GM21619 (cell line): ENCODE results near the gene SERPINA12.
"Not testable (repeated sequence)": the region's sequence is repeated elsewhere in the genome, so short reads cannot be mapped to it uniquely, and the experiment has no call there.

Source experiments
- ATAC-seq: cut with Tn5 transposase; IDR thresholded peaks from one replicate; pipeline ENCODE4 v1.9.1; 2021; ENCODE audit not compliant: unreplicated experiment

SERPINA12 gene

GRCh38 chr14:94494085-94494484 is 15.2 kb downstream of the SERPINA12 start:
- no peak for ATAC-seq

- no peak for ATAC-seq
Observed at GRCh38 chr14:94491511-94491910, 17.8 kb downstream of the SERPINA12 start.

- no peak for ATAC-seq
Observed at GRCh38 chr14:94489336-94489735, 19.9 kb downstream of the SERPINA12 start.

GRCh38 chr14:94486883-94487282 is 22.4 kb downstream of the SERPINA12 start:
- no peak for ATAC-seq

DNA sequence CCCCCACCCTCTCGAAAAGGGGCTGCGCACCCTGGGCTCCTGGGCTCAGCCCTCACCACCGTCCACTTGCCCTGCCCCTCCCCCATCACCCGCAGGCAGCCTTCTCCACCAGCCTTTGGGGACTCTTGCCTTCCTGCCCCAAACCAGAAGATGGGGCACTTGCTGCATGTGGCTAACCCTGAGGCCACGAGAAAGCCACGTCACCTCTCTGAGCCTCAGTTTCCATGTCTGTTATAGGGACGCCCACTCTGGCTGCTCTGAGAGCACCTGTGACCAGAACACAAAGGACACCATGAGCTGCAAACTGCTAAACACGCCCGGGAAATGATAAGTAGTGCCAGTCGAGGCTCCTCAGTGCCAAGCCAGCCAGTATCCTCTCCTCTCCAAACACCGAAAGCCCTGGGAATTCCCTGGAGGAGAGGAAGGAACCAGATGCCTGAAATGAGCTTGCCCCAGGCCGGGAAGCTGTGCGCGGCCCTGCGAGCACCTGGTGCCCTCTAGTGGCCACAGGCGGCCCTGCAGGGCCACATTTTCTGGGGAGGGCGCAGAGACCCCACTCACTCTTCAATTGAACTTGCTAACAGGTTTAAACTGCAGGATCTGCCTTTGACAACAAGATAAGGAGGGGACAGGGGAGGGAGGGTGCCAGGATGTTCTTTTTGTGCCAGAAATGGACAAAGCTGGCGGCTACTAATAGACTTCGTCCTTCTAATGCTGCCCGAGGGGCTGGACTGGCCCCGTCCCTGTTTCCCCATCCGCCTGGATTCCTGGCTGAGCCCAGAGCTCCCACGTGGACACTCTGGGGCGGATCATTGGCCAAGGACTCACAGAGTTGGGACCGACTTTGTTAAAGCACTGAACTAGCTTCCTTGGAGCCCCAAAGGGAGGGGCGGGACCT is 23.1 kb downstream of the SERPINA12 start:
- peak; percentile 49 for ATAC-seq

GRCh38 chr14:94484481-94484880 is 24.8 kb downstream of the SERPINA12 start:
- ATAC-seq = no peak

- no peak for ATAC-seq
Observed at GRCh38 chr14:94483729-94484275, 25.5 kb downstream of the SERPINA12 start.

GRCh38 chr14:94483071-94483451 is 26.2 kb downstream of the SERPINA12 start:
- peak; percentile 54 for ATAC-seq

GRCh38 chr14:94482132-94483070 is 26.9 kb downstream of the SERPINA12 start:
- ATAC-seq = not testable (repeated sequence)

GRCh38 chr14:94481468-94482131 is 27.7 kb downstream of the SERPINA12 start:
- ATAC-seq = no peak

- ATAC-seq = no peak
Observed at GRCh38 chr14:94480809-94481208, 28.5 kb downstream of the SERPINA12 start.

DNA sequence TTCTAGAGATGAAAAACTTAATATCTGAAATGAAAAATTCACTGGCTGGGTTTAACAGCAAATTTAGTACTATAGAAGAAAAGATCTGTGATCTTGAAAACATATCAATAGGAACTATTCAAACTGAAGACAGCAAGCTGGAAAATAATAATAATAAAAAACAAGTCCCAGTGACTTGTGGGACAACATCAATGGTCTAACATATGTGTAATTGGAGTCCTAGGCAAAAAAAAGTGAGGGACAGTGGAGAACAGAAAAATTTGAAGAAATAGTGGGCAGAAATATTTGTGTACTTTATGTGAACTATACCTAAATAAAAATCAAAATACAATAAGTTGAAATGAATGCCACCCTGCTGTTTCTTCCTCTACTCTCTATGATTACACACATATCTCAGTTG is 30.8 kb downstream of the SERPINA12 start:
- ATAC-seq = no peak

- ATAC-seq = no peak
Observed at GRCh38 chr14:94476023-94476422, 33.2 kb downstream of the SERPINA12 start, which contains the start of gene SERPINA9. SERPINA9 (minus strand) TSS chr14:94476197; CDS start chr14:94469840, 6,357 bp downstream.

DNA sequence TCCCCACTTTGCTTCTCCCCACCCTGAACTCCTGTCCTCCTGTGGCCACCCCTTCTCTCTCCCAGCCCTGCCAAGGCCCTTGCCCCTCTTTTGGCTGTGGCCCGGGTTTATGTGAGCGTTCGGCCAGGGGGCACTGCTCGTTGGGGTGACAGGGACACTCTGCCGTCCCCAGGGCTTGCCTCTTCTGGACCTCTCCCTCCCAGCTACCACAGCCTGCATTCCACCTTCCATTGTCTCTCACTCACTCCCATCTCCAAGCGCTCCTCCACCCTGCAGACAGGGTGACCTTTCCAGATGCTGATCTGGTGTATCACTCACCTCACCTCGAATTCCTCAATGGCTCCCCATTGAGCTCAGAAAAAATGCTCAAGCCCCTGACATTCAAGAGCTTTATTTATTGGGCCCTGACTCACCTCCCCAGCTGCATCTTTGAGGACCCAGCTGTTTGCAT is 34.7 kb downstream of the SERPINA12 start:
- no peak for ATAC-seq

GRCh38 chr14:94473666-94474410 is 35.4 kb downstream of the SERPINA12 start:
- no peak for ATAC-seq

DNA sequence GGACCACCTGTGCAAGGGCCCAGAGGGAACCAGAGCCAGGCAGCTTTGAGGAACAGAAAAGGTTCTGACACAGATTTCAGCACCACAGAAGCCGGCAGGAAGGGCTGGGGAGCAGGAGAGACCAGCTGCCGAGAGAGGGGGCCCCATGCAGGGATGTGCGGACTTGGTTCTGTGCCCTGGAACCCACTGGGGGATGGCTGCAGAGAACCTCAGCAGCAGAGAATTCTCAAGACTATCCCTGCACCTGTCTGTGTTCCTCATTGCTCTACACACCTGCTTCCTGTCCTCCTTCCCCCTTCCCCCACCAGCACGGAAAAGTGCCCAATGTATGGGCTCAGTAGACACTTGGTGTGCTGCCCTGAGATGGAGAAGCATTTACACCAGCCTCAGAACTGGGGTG is 36.4 kb downstream of the SERPINA12 start:
- no peak for ATAC-seq

DNA sequence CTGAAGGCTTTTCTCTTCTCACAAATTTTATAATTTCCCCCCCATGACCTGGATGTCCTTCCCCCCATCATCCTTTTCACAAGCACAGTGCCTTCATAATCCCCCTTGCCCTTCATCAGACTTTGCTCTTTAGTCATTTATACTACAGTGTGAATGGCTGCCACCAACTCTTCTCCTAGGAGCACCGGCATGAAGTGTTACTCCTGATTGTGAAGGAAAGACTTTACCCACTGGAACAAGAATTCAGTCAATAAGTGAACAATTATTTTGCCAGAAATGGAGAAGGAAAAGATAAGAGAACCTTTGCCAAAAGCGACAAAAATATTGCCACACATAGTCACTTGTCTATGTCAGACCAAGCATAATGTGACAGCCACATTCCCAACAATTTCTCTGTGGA is 38.2 kb downstream of the SERPINA12 start:
- no peak for ATAC-seq

GRCh38 chr14:94470311-94470710 is 39.0 kb downstream of the SERPINA12 start:
- no peak for ATAC-seq

- no peak for ATAC-seq
Observed at GRCh38 chr14:94469261-94469660, 40.0 kb downstream of the SERPINA12 start.
